Ishikawa (cell line): Measurements from ENCODE around the gene LMTK2.

Experiments
- CEBPB ChIP-seq: IDR thresholded peaks from 2 replicates; pipeline ENCODE4 v1.6.1; 2012
- CREB1 ChIP-seq: IDR thresholded peaks from 2 replicates; pipeline ENCODE4 v1.6.1; 2012; ENCODE audit warnings: low read depth
- EGR1 ChIP-seq: IDR thresholded peaks from 2 replicates; pipeline ENCODE4 v1.6.1; 2012
- EP300 ChIP-seq: IDR thresholded peaks from 2 replicates; pipeline ENCODE4 v1.6.1; 2012; ENCODE audit warnings: borderline replicate concordance
- FOXM1 ChIP-seq: IDR thresholded peaks from 2 replicates; pipeline ENCODE4 v1.6.1; 2012; ENCODE audit warnings: low read depth, borderline replicate concordance
- NFIC ChIP-seq: IDR thresholded peaks from 2 replicates; pipeline ENCODE4 v1.6.1; 2012
- RAD21 ChIP-seq: IDR thresholded peaks from 2 replicates; pipeline ENCODE4 v1.6.1; 2012; ENCODE audit warnings: low read depth
- TAF1 ChIP-seq: IDR thresholded peaks from 2 replicates; pipeline ENCODE4 v1.6.1; 2012; ENCODE audit warnings: low read depth, mild to moderate bottlenecking
- TCF12 ChIP-seq: IDR thresholded peaks from 2 replicates; pipeline ENCODE4 v1.6.1; 2012; ENCODE audit warnings: low read depth
- TEAD4 ChIP-seq: IDR thresholded peaks from 2 replicates; pipeline ENCODE4 v1.6.1; 2012
- YY1 ChIP-seq: IDR thresholded peaks from 2 replicates; pipeline ENCODE4 v1.6.1; 2012; ENCODE audit warnings: low read depth
- TF ChIP-seq, protein P1 (sequence below): IDR thresholded peaks from 2 replicates; pipeline ENCODE4 v1.6.1; 2012; ENCODE audit warnings: low read depth, mild to moderate bottlenecking
- TF ChIP-seq, protein P2 (sequence below): IDR thresholded peaks from 2 replicates; pipeline ENCODE4 v1.6.1; 2012
- TF ChIP-seq, protein P3 (sequence below): IDR thresholded peaks from 2 replicates; pipeline ENCODE4 v1.6.1; 2012

DNA sequence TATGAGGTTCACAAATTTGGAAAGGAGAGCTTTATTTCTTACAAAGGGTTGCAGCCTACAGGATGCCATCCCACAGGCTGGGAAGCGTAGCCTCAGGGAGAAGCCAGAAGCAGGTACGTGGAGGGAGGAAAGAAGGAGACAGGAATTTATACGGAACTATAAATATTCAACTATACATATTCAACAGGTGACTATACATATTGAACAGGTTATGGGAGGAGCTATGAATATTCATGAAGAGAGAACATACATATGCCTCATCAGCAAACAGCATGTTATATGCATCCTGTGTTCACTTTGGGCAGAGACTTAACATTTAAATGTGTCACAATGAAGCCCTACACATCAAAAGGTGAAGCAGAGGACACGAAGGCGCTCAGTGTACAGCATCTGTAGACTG, 40.5 kb upstream of the LMTK2 start:
- TF ChIP-seq TAF1, result no peak
- no peak for TF ChIP-seq TCF12
- TF ChIP-seq, protein P1, sequence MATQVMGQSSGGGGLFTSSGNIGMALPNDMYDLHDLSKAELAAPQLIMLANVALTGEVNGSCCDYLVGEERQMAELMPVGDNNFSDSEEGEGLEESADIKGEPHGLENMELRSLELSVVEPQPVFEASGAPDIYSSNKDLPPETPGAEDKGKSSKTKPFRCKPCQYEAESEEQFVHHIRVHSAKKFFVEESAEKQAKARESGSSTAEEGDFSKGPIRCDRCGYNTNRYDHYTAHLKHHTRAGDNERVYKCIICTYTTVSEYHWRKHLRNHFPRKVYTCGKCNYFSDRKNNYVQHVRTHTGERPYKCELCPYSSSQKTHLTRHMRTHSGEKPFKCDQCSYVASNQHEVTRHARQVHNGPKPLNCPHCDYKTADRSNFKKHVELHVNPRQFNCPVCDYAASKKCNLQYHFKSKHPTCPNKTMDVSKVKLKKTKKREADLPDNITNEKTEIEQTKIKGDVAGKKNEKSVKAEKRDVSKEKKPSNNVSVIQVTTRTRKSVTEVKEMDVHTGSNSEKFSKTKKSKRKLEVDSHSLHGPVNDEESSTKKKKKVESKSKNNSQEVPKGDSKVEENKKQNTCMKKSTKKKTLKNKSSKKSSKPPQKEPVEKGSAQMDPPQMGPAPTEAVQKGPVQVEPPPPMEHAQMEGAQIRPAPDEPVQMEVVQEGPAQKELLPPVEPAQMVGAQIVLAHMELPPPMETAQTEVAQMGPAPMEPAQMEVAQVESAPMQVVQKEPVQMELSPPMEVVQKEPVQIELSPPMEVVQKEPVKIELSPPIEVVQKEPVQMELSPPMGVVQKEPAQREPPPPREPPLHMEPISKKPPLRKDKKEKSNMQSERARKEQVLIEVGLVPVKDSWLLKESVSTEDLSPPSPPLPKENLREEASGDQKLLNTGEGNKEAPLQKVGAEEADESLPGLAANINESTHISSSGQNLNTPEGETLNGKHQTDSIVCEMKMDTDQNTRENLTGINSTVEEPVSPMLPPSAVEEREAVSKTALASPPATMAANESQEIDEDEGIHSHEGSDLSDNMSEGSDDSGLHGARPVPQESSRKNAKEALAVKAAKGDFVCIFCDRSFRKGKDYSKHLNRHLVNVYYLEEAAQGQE, result no peak
- no peak for TF ChIP-seq EGR1
- no peak for TF ChIP-seq CEBPB
- TF ChIP-seq, protein P2, sequence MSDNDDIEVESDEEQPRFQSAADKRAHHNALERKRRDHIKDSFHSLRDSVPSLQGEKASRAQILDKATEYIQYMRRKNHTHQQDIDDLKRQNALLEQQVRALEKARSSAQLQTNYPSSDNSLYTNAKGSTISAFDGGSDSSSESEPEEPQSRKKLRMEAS, result no peak
- TF ChIP-seq, protein P3, sequence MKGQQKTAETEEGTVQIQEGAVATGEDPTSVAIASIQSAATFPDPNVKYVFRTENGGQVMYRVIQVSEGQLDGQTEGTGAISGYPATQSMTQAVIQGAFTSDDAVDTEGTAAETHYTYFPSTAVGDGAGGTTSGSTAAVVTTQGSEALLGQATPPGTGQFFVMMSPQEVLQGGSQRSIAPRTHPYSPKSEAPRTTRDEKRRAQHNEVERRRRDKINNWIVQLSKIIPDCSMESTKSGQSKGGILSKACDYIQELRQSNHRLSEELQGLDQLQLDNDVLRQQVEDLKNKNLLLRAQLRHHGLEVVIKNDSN, result no peak
- no peak for TF ChIP-seq EP300
- no peak for TF ChIP-seq CREB1
- no peak for TF ChIP-seq RAD21
- TF ChIP-seq TEAD4, result no peak
- TF ChIP-seq YY1, result no peak
- no peak for TF ChIP-seq NFIC
- no peak for TF ChIP-seq FOXM1
